Neural progenitor cell (in vitro differentiated cells): ENCODE results near the gene CD164. TPM values are rescaled to one million over a fixed set of nuclear protein-coding genes. Genes with fewer than 3 reads are reported as not detected.

Experiments used
- DNase-seq: peaks from one replicate; pipeline ENCODE4 v3.0.0-alpha.2; 2016; ENCODE audit warnings: low spot score
- H2AFZ ChIP-seq: fragments of 200-600 bp; sonication (generic); replicated peaks from 2 replicates; pipeline ENCODE4 v1.6.1; 2016; ENCODE audit warnings: antibody characterized with exemption
- H3F3A ChIP-seq: fragments of 200-600 bp; sonication (generic); 2 replicates; pipeline ENCODE4 v1.6.1; 2016; ENCODE audit warnings: antibody characterized with exemption, low read depth
- H3K27ac ChIP-seq: fragments of 200-600 bp; sonication (generic); 2 replicates; pipeline ENCODE4 v1.5.1; 2016; ENCODE audit warnings: mild to moderate bottlenecking
- H3K27me3 ChIP-seq: fragments of 200-600 bp; sonication (generic); 2 replicates; pipeline ENCODE4 v1.6.1; 2016; ENCODE audit warnings: mild to moderate bottlenecking, moderate library complexity
- H3K36me3 ChIP-seq: fragments of 200-600 bp; sonication (generic); 2 replicates; pipeline ENCODE4 v1.5.1; 2016
- H3K4me1 ChIP-seq: fragments of 200-600 bp; sonication (generic); 2 replicates; pipeline ENCODE4 v1.6.1; 2016; ENCODE audit warnings: mixed run types
- H3K4me2 ChIP-seq: fragments of 200-600 bp; sonication (generic); 2 replicates; pipeline ENCODE4 v1.6.1; 2016
- H3K4me3 ChIP-seq: fragments of 200-600 bp; sonication (generic); 2 replicates; pipeline ENCODE4 v1.5.1; 2016
- H3K79me2 ChIP-seq: fragments of 200-600 bp; sonication (generic); 2 replicates; pipeline ENCODE4 v1.6.1; 2016; ENCODE audit warnings: low read depth
- H3K9ac ChIP-seq: fragments of 200-600 bp; sonication (generic); 2 replicates; pipeline ENCODE4 v1.6.1; 2016
- H3K9me3 ChIP-seq: fragments of 200-600 bp; sonication (generic); 2 replicates; pipeline ENCODE4 v1.5.1; 2016; ENCODE audit warnings: low read depth
- H4K20me1 ChIP-seq: fragments of 200-600 bp; sonication (generic); 2 replicates; pipeline ENCODE4 v1.6.1; 2016; ENCODE audit warnings: low read depth
- H3K27ac Mint-ChIP-seq: 3 replicates; pipeline ENCODE4 v1.8.0; 2021; ENCODE audit warnings: mixed read lengths
- H3K27me3 Mint-ChIP-seq: 2 replicates; pipeline ENCODE4 v1.8.0; 2022; ENCODE audit warnings: low read depth, mild to moderate bottlenecking, inconsistent platforms, moderate library complexity, mixed read lengths; ENCODE audit not compliant: insufficient read depth
- H3K36me3 Mint-ChIP-seq: 3 replicates; pipeline ENCODE4 v1.8.0; 2021; ENCODE audit warnings: mixed read lengths
- H3K4me1 Mint-ChIP-seq: 3 replicates; pipeline ENCODE4 v1.8.0; 2021; ENCODE audit warnings: mixed read lengths
- H3K4me3 Mint-ChIP-seq: 3 replicates; pipeline ENCODE4 v1.8.0; 2021; ENCODE audit warnings: mild to moderate bottlenecking, moderate library complexity, mixed read lengths
- H3K9me3 Mint-ChIP-seq: 3 replicates; pipeline ENCODE4 v1.8.0; 2020; ENCODE audit warnings: mixed read lengths
- EZH2 ChIP-seq: fragments of 200-600 bp; sonication (generic); IDR thresholded peaks from 2 replicates; pipeline ENCODE4 v1.6.1; 2017; ENCODE audit warnings: antibody characterized with exemption, mild to moderate bottlenecking, moderate library complexity
- EZH2phosphoT487 ChIP-seq: fragments of 200-600 bp; sonication (generic); IDR thresholded peaks from 2 replicates; pipeline ENCODE4 v1.6.1; 2017; ENCODE audit warnings: antibody characterized with exemption
- total RNA-seq: library from RNA; depleted of rRNA; stranded (reverse); fragments of >200 nt; gene quantifications from 2 replicates; pipeline ENCODE4 v1.2.3, GENCODE V29; 2015; ENCODE audit warnings: low replicate concordance
- TF ChIP-seq, protein P1 (sequence below): fragments of 200-600 bp; sonication (generic); IDR thresholded peaks from 2 replicates; pipeline ENCODE4 v1.5.1; 2017; ENCODE audit warnings: antibody characterized with exemption, mild to moderate bottlenecking

The CD164 gene
- total RNA-seq, 1 donor from 2014 or later = 197 TPM

DNA sequence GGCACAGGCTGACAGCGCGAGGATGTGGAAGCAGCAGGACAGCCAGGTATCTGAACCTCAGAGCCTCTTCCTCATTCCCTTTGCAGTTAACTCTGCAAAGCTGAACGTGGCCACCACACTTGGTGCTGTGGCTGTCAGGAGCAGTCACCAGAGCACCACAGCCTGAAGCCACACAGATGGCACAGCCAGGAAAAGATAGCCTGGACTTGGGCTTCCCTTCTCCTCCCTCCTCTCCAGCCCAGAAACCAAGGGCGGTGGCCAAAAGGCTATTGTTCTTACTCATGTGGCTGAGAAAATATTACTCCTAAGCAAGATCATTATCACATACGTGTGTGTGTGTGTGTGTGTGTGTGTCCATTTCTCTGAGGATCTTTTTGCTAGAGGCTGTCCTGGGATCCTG, 39.8 kb downstream of the CD164 start:
- Histone ChIP-seq H3F3A (no peaks in the 10 kb centered on the region), H3K4me2 (no peak overlapping the region), H3K36me3 (no peaks in the 10 kb centered on the region), H3K9me3 (no peaks in the 10 kb centered on the region), H4K20me1 (no peaks in the 10 kb centered on the region), H3K27me3 (no peaks in the 10 kb centered on the region), H3K4me1 (no peaks in the 10 kb centered on the region), H3K4me3 (no peak overlapping the region), H2AFZ (no peak overlapping the region), H3K79me2 (no peaks in the 10 kb centered on the region), H3K27ac (no peak overlapping the region), H3K9ac (no peak overlapping the region)
- H3K36me3 Mint-ChIP-seq = no peaks in the 10 kb centered on the region
- H3K4me3 Mint-ChIP-seq = no peak overlapping the region
- H3K27ac Mint-ChIP-seq = no peak overlapping the region
- H3K27me3 Mint-ChIP-seq = peaks cover 6% of the 10 kb centered on the region
- no peak for DNase-seq
- H3K4me1 Mint-ChIP-seq = peaks cover 2% of the 10 kb centered on the region
- TF ChIP-seq EZH2 = no peak
- TF ChIP-seq, protein P1, sequence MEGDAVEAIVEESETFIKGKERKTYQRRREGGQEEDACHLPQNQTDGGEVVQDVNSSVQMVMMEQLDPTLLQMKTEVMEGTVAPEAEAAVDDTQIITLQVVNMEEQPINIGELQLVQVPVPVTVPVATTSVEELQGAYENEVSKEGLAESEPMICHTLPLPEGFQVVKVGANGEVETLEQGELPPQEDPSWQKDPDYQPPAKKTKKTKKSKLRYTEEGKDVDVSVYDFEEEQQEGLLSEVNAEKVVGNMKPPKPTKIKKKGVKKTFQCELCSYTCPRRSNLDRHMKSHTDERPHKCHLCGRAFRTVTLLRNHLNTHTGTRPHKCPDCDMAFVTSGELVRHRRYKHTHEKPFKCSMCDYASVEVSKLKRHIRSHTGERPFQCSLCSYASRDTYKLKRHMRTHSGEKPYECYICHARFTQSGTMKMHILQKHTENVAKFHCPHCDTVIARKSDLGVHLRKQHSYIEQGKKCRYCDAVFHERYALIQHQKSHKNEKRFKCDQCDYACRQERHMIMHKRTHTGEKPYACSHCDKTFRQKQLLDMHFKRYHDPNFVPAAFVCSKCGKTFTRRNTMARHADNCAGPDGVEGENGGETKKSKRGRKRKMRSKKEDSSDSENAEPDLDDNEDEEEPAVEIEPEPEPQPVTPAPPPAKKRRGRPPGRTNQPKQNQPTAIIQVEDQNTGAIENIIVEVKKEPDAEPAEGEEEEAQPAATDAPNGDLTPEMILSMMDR = no peak
- no peak for TF ChIP-seq EZH2phosphoT487
- no peaks in the 10 kb centered on the region for H3K9me3 Mint-ChIP-seq

DNA sequence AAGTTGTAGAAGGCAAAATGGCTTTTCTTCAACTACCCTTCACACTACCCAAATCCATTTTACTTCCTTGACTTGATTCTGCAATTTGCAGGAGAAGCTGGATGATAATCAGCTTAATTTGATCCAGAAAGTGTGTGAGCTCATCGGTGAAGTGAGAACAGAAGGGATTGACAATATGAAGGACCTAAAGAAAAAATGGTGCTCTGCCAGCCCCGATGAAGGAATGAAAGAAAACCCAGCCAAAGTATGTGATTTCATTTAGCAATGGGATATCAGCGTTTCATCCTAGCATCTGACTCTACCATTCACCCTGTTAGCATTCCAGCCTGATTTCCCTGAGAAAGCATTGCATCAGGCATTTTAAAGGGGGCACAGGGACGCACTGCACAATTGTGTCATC, 41.5 kb downstream of the CD164 start:
- H3K9me3 ChIP-seq = no peaks in the 10 kb centered on the region
- no peaks in the 10 kb centered on the region for H3K36me3 ChIP-seq
- no peak overlapping the region for H3K4me2 ChIP-seq
- no peaks in the 10 kb centered on the region for H3K4me1 ChIP-seq
- no peaks in the 10 kb centered on the region for H3K36me3 Mint-ChIP-seq
- peaks cover 6% of the 10 kb centered on the region for H3K27me3 Mint-ChIP-seq
- H3K4me1 Mint-ChIP-seq = no peaks in the 10 kb centered on the region
- H3K27ac ChIP-seq = no peak overlapping the region
- no peak overlapping the region for H3K9ac ChIP-seq
- no peaks in the 10 kb centered on the region for H3K79me2 ChIP-seq
- H3F3A ChIP-seq = no peaks in the 10 kb centered on the region
- TF ChIP-seq, protein P1 = no peak
- TF ChIP-seq EZH2 = no peak
- no peak for TF ChIP-seq EZH2phosphoT487
- no peak overlapping the region for H3K4me3 ChIP-seq
- no peaks in the 10 kb centered on the region for H4K20me1 ChIP-seq
- no peak overlapping the region for H3K4me3 Mint-ChIP-seq
- no peak overlapping the region for H3K27ac Mint-ChIP-seq
- H2AFZ ChIP-seq = no peak overlapping the region
- DNase-seq = no peak
- H3K9me3 Mint-ChIP-seq = no peaks in the 10 kb centered on the region
- no peaks in the 10 kb centered on the region for H3K27me3 ChIP-seq

DNA sequence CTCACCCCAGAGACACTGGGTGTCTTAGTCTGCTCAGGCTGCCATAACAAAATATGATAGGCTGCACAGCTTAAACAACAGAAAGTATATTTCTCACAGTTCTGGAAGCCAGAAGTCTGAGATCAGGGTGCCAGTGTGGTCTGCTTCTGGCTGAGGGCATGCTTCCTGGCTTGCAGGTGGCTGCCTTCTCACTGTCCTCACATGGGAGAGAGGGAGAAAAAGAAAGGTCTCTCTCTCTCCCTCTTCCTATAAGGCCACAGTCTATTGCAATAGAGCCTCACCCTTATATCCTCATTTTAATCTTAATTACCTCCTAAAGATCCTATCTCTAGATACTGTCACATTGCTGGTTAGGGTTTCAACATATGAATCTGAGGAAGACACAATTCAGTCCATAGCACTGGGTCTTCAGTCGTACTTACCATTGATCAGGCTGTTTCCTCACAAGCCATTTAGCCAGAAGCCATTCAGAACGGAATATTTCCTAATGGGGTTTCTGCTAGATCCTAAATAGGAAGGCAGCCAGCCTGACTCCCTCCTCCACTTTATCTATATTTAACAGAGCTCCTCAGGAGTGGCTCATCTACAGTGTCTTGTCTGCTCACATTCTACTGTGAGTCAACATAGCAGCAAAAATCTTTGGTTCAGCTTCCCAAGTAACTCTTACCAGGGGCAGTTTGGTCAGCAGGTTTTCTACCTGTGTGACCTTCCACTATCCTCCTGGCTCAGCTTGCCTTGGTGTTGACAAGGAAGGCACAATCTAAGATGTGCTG, 42.2 kb downstream of the CD164 start:
- Mint-ChIP-seq H3K4me3 (no peak overlapping the region), H3K9me3 (no peaks in the 10 kb centered on the region), H3K36me3 (no peaks in the 10 kb centered on the region), H3K27me3 (peaks cover 6% of the 10 kb centered on the region), H3K27ac (no peak overlapping the region), H3K4me1 (no peaks in the 10 kb centered on the region)
- no peaks in the 10 kb centered on the region for H3K4me1 ChIP-seq
- H3K4me3 ChIP-seq = no peak overlapping the region
- TF ChIP-seq EZH2phosphoT487 (no peak), EZH2 (no peak)
- TF ChIP-seq, protein P1 = no peak
- no peaks in the 10 kb centered on the region for H3K27me3 ChIP-seq
- no peaks in the 10 kb centered on the region for H4K20me1 ChIP-seq
- no peaks in the 10 kb centered on the region for H3F3A ChIP-seq
- no peaks in the 10 kb centered on the region for H3K9me3 ChIP-seq
- no peak overlapping the region for H3K9ac ChIP-seq
- H3K4me2 ChIP-seq = no peak overlapping the region
- no peak overlapping the region for H2AFZ ChIP-seq
- no peaks in the 10 kb centered on the region for H3K79me2 ChIP-seq
- no peak overlapping the region for H3K27ac ChIP-seq
- H3K36me3 ChIP-seq = no peaks in the 10 kb centered on the region
- no peak for DNase-seq
